ENCODE measurements around the gene RBP3.

Gene RBP3

DNA sequence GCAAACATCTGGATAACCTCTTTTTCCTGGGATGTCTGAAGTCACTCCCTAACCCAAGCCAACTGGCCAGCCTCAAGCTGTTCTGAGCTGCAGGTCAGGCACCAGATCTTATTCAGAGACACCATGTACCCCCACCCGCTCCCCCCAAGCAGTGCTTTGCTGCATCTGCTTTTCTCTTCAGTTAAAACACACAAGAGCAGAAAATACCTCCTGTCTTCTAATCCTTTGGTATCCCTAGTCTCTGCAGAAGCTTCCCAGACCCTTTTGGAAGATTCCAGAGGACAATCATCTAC, 32.9 kb downstream of the RBP3 start:
- Histone ChIP-seq H3K9me3 (ENCODE audit: control insufficient read depth, insufficient read depth, low read depth, low read length) (no peaks in the 10 kb centered on the region), H3K36me3 (ENCODE audit: control insufficient read depth in 2 of 2, insufficient read depth in 1 of 2, low read length in 2 of 2) (no peaks in the 10 kb centered on the region), H3K4me3 (ENCODE audit: low read depth, low read length) (no peak overlapping the region), H3K4me1 (ENCODE audit: control insufficient read depth, insufficient read depth, low read length) (peaks cover 3% of the 10 kb centered on the region; the same call in 1 of the 2 replicates), H3K27ac (ENCODE audit: extremely low read depth, low read depth, low read length) (no peak overlapping the region)
- no peak for TF ChIP-seq ZNF140 (tag by site-specific recombination; IDR thresholded peaks at IDR 0.05)
- no peak for TF ChIP-seq ZFP37 (tag by site-specific recombination; IDR thresholded peaks at IDR 0.05)
- TF ChIP-seq, protein P1, sequence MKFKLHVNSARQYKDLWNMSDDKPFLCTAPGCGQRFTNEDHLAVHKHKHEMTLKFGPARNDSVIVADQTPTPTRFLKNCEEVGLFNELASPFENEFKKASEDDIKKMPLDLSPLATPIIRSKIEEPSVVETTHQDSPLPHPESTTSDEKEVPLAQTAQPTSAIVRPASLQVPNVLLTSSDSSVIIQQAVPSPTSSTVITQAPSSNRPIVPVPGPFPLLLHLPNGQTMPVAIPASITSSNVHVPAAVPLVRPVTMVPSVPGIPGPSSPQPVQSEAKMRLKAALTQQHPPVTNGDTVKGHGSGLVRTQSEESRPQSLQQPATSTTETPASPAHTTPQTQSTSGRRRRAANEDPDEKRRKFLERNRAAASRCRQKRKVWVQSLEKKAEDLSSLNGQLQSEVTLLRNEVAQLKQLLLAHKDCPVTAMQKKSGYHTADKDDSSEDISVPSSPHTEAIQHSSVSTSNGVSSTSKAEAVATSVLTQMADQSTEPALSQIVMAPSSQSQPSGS (tag by site-specific recombination; IDR thresholded peaks at IDR 0.05; ENCODE audit: low read depth), result no peak
- ChIA-PET POLR2A (interaction anchor here (1.1 to 1.9 kb wide), 3 partner anchors 1096 to 1274 kb away, joined by 3 to 6 read pairs (median 4); no protein-coding TSS in a partner anchor), CTCF (interaction anchor here (1.0 kb wide), 1 partner anchor 40 kb away, joined by 3 read pairs; no protein-coding TSS in a partner anchor)

DNA sequence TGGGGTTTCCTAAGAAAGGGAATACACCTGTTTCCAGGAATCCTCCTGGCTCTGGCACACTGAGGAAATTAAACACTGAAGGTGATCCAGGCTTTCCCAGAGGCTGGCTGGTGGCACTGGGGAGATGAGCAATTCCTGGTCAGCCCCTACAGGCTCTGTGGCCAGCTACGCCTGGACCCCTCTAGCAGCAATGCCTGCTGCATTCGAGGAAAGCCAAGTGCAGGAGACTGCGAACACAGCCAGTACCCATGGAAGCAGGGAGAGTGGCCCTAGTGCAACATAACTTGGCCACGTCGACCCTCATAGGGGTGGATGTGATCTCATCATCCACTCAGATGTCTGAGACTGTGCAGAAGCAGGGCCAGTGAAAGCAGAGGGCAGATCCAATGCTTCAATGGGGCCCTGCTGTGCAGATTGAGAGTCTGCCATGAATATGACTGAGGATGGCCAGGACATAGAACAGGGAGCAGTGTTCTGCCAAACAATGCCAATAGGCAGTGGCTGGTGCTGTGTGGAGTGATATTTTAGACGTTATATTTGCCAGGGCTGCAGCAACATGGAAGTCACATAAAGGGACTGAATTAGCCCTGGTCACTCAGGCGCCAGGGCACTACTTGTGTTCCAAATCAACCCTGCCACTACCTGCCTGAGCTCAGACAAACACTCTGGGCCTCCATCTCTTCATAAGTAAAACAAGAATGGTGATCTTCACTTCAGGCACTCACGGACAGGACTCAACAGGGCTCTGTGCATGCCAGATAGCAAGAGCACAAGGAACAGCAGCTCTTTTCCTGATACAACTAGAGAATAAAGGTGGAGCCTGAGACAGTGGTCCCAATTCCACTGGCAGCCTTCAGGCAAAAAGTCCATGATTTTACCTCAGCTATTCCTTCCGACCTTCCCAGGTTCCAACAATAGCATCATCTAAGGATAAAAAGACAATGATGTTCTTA, 33.5 kb downstream of the RBP3 start:
- POLR2A ChIA-PET, result interaction anchor here (1.1 to 1.9 kb wide), 2 partner anchors 1097 to 1099 kb away, joined by 3 to 6 read pairs; no protein-coding TSS in a partner anchor
- Histone ChIP-seq H3K4me1 (ENCODE audit: control insufficient read depth, insufficient read depth, low read length) (peaks cover 3% of the 10 kb centered on the region; the same call in 1 of the 2 replicates), H3K27ac (ENCODE audit: extremely low read depth, low read depth, low read length) (no peak overlapping the region), H3K36me3 (ENCODE audit: control insufficient read depth in 2 of 2, insufficient read depth in 1 of 2, low read length in 2 of 2) (no peaks in the 10 kb centered on the region), H3K9me3 (ENCODE audit: control insufficient read depth, insufficient read depth, low read depth, low read length) (no peaks in the 10 kb centered on the region), H3K4me3 (ENCODE audit: low read depth, low read length) (no peak overlapping the region)
- CTCF ChIA-PET, result interaction anchor here (0.7 to 1.0 kb wide), 2 partner anchors 20 to 71 kb away, joined by 4 to 6 read pairs; no protein-coding TSS in a partner anchor
- TF ChIP-seq ZNF791 (tag by site-specific recombination; IDR thresholded peaks at IDR 0.05), result no peak
- TF ChIP-seq, protein P2, sequence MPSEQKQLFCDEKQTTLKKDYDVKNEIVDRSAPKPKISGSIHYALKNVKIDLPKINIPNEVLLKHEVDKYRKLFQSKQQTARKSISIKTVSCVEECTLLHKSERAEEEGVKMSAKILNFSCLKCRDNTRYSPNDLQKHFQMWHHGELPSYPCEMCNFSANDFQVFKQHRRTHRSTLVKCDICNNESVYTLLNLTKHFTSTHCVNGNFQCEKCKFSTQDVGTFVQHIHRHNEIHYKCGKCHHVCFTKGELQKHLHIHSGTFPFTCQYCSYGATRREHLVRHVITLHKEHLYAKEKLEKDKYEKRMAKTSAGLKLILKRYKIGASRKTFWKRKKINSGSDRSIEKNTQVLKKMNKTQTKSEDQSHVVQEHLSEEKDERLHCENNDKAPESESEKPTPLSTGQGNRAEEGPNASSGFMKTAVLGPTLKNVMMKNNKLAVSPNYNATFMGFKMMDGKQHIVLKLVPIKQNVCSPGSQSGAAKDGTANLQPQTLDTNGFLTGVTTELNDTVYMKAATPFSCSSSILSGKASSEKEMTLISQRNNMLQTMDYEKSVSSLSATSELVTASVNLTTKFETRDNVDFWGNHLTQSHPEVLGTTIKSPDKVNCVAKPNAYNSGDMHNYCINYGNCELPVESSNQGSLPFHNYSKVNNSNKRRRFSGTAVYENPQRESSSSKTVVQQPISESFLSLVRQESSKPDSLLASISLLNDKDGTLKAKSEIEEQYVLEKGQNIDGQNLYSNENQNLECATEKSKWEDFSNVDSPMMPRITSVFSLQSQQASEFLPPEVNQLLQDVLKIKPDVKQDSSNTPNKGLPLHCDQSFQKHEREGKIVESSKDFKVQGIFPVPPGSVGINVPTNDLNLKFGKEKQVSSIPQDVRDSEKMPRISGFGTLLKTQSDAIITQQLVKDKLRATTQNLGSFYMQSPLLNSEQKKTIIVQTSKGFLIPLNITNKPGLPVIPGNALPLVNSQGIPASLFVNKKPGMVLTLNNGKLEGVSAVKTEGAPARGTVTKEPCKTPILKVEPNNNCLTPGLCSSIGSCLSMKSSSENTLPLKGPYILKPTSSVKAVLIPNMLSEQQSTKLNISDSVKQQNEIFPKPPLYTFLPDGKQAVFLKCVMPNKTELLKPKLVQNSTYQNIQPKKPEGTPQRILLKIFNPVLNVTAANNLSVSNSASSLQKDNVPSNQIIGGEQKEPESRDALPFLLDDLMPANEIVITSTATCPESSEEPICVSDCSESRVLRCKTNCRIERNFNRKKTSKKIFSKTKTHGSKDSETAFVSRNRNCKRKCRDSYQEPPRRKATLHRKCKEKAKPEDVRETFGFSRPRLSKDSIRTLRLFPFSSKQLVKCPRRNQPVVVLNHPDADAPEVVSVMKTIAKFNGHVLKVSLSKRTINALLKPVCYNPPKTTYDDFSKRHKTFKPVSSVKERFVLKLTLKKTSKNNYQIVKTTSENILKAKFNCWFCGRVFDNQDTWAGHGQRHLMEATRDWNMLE (tag by site-specific recombination; conservative IDR thresholded peaks at IDR 0.05; ENCODE audit: low read depth), result no peak
- TF ChIP-seq, protein P3, sequence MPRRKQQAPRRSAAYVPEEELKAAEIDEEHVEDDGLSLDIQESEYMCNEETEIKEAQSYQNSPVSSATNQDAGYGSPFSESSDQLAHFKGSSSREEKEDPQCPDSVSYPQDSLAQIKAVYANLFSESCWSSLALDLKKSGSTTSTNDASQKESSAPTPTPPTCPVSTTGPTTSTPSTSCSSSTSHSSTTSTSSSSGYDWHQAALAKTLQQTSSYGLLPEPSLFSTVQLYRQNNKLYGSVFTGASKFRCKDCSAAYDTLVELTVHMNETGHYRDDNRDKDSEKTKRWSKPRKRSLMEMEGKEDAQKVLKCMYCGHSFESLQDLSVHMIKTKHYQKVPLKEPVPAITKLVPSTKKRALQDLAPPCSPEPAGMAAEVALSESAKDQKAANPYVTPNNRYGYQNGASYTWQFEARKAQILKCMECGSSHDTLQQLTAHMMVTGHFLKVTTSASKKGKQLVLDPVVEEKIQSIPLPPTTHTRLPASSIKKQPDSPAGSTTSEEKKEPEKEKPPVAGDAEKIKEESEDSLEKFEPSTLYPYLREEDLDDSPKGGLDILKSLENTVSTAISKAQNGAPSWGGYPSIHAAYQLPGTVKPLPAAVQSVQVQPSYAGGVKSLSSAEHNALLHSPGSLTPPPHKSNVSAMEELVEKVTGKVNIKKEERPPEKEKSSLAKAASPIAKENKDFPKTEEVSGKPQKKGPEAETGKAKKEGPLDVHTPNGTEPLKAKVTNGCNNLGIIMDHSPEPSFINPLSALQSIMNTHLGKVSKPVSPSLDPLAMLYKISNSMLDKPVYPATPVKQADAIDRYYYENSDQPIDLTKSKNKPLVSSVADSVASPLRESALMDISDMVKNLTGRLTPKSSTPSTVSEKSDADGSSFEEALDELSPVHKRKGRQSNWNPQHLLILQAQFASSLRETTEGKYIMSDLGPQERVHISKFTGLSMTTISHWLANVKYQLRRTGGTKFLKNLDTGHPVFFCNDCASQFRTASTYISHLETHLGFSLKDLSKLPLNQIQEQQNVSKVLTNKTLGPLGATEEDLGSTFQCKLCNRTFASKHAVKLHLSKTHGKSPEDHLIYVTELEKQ (tag by site-specific recombination; IDR thresholded peaks at IDR 0.05; ENCODE audit: borderline replicate concordance), result no peak
- TF ChIP-seq GLI4 (tag by site-specific recombination; IDR thresholded peaks at IDR 0.05), result no peak
- TF ChIP-seq ZNF274 (IDR thresholded peaks at IDR 0.05; ENCODE audit: low read length), result no peak
- no peak for TF ChIP-seq ZNF274 (tag by site-specific recombination; IDR thresholded peaks at IDR 0.05; ENCODE audit: borderline replicate concordance)
- TF ChIP-seq ZNF114 (tag by site-specific recombination; IDR thresholded peaks at IDR 0.05), result no peak
- no peak for TF ChIP-seq ZNF404 (tag by site-specific recombination; IDR thresholded peaks at IDR 0.05)
- TF ChIP-seq, protein P4, sequence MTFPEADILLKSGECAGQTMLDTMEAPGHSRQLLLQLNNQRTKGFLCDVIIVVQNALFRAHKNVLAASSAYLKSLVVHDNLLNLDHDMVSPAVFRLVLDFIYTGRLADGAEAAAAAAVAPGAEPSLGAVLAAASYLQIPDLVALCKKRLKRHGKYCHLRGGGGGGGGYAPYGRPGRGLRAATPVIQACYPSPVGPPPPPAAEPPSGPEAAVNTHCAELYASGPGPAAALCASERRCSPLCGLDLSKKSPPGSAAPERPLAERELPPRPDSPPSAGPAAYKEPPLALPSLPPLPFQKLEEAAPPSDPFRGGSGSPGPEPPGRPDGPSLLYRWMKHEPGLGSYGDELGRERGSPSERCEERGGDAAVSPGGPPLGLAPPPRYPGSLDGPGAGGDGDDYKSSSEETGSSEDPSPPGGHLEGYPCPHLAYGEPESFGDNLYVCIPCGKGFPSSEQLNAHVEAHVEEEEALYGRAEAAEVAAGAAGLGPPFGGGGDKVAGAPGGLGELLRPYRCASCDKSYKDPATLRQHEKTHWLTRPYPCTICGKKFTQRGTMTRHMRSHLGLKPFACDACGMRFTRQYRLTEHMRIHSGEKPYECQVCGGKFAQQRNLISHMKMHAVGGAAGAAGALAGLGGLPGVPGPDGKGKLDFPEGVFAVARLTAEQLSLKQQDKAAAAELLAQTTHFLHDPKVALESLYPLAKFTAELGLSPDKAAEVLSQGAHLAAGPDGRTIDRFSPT (tag by site-specific recombination; IDR thresholded peaks at IDR 0.05), result no peak
- TF ChIP-seq PRDM1 (tag by site-specific recombination; IDR thresholded peaks at IDR 0.05), result no peak
- no peak for TF ChIP-seq ZNF610 (tag by site-specific recombination; IDR thresholded peaks at IDR 0.05; ENCODE audit: borderline replicate concordance)
- TF ChIP-seq ZNF140 (tag by site-specific recombination; IDR thresholded peaks at IDR 0.05), result no peak
- no peak for TF ChIP-seq ZNF777 (tag by site-specific recombination; IDR thresholded peaks at IDR 0.05; ENCODE audit: borderline replicate concordance)
- no peak for TF ChIP-seq ZNF211 (tag by site-specific recombination; IDR thresholded peaks at IDR 0.05; ENCODE audit: low read depth)
- no peak for TF ChIP-seq ZBTB17 (tag by site-specific recombination; IDR thresholded peaks at IDR 0.05)
- no peak for TF ChIP-seq ZNF221 (tag by site-specific recombination; IDR thresholded peaks at IDR 0.05; ENCODE audit: borderline replicate concordance)
- TF ChIP-seq ZNF561 (tag by site-specific recombination; IDR thresholded peaks at IDR 0.05; ENCODE audit: borderline replicate concordance), result no peak
- TF ChIP-seq ZNF416 (tag by site-specific recombination; IDR thresholded peaks at IDR 0.05), result no peak

Data from HEK293 (cell line).